GM21360 (cell line): ENCODE results near the gene SLC5A8.
"Not testable (repeated sequence)": the region's sequence is repeated elsewhere in the genome, so short reads cannot be mapped to it uniquely, and the experiment has no call there.

Experiments
- ATAC-seq: cut with Tn5 transposase; IDR thresholded peaks from one replicate; pipeline ENCODE4 v1.9.1; 2021; ENCODE audit warnings: mild to moderate bottlenecking, moderate library complexity; ENCODE audit not compliant: unreplicated experiment

The SLC5A8 gene

DNA sequence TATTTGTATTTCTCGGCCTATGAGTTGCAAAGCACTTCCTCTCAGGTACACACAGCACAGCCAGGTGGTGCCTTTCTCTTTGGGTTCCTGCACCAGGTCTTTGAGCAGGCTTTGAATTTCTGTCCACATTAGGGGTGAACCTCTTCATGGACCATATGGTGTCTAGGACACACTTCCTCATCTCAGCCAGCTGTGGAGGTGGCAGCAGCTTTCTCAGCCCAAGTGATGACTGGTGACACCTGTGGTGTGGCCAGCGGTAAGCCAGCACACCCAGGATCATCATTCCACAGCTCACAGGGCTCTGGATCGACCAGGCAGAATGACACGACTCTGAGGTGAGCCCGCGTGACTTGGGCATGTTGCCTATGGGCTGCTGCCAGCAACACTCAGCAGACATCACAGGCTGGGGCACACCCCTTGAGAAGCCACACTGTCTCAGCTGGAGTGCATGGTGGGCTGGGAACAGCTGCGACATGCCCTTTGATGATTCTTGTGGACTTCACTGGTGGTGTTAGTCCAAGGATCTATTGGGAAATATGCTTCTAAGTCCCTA is 36.8 kb downstream of the SLC5A8 start:
- ATAC-seq: no peak

DNA sequence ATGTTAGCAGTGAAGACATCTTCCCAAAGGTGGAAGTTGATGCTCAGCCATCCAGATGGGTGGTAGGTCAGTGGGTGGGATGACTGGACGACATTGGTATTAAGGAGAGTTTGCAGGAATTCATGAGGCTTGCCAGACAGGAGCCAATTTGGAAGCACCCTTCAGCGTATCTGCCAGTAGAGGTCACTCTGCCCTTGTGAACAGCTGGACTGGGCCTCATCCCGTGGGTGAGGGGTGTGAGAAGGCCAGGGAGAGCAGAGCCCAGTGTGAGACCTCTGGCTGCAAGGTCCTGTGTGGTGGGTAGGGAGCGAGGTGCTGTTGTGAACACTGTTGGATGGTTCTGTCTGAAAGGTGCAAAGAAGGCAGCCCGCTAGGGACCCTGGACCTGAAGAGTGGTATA is 37.7 kb downstream of the SLC5A8 start:
- ATAC-seq: no peak

DNA sequence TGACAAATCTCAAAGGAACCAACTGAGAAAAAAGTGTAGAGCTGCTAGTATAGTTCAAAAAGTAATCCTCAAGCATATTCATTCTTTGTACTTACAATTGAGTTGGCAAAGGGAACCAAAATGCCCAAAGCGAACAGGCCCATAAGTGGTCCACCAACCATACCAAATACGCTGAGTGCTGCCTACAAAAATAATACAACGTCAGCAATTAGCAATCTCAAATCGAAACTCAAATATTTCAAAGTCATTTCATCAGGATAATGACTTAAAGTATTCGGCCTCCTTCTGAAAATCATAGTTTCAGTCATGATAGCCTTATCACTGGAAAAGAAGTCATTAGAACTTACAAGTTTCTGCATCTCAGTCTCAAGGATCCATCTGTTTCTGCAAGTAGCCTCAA is 42.0 kb downstream of the SLC5A8 start:
- ATAC-seq: no peak

- no peak for ATAC-seq
These were observed 43.2 kb downstream of the SLC5A8 start for GRCh38 chr12:101166866-101167265.

DNA sequence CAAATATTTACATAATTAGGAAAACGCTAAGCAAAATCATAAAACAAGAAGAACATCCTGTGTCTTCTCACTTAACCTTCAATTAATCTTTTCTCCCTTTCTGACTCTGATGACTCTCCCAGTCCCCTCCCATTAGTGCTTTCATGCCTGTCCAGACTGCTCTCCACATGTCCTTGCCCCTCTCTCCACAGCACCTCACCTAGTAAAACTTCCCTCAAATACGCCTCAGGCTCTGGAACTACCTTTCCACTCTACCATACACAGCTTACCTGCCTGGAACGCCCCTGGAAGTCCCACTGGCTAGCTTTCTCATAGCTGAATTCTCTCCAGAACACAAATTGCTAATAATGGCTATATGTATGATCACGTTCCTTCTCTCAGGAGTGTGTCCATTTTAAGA is 44.7 kb downstream of the SLC5A8 start:
- no peak for ATAC-seq

- ATAC-seq: not testable (repeated sequence)
These were observed 64.1 kb downstream of the SLC5A8 start for GRCh38 chr12:101145777-101146431.

DNA sequence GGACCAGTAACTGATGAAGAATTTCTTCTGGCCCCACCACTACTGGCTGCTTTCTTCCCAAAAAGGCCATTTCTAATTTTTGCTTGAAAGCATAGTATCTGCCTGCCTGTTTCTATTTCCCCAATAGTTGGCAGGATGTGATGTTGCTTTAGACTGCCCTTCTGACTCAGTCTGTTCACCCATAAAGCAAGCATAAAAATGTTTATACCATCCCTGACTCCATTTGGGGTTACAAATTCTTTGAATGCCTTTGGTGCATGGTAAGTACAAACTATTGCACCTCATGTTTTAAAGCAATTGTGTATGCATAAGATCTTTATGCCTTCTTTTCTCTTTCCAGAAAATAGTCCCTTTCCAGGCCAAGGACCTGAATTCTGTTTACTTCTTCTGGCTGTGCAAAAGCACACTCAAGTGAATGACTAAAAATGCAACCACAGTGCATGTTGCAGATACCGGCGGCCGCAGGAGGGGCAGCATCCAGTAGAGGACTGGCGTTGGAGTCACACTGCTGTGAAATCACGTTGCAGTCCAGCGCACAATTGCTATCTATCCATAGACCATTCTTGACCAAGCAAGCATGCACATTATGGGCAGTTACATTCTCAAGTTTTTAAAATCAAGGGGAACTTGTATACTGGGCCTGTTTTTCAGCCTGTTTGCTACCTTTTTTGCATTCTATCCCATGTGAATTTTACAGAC is 82.4 kb downstream of the SLC5A8 start:
- no peak for ATAC-seq

DNA sequence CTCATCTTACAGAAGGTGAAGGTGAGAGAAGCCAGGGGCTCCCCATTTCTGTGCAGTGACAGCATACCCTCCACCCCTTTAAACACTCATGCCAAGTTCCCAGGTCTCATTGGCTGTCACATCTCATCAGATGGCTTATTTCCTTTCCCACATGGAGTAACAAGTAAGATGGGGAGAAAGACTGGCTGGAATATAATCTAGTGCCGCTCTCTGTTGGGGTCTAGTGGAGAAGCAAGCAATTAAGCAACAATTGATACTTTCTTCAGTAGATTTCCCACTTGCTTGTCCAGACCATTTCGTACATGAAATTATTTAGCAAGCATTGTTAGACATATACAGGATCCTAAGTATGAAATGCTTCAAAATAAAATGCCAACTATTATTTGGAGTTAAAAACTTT is 92.2 kb downstream of the SLC5A8 start:
- ATAC-seq: no peak

- ATAC-seq: no peak
These were observed 93.1 kb downstream of the SLC5A8 start for GRCh38 chr12:101116911-101117310.

- ATAC-seq: no peak
These were observed 94.7 kb downstream of the SLC5A8 start for GRCh38 chr12:101115326-101115725.

GRCh38 chr12:101111441-101111840 is 98.6 kb downstream of the SLC5A8 start:
- ATAC-seq: no peak

DNA sequence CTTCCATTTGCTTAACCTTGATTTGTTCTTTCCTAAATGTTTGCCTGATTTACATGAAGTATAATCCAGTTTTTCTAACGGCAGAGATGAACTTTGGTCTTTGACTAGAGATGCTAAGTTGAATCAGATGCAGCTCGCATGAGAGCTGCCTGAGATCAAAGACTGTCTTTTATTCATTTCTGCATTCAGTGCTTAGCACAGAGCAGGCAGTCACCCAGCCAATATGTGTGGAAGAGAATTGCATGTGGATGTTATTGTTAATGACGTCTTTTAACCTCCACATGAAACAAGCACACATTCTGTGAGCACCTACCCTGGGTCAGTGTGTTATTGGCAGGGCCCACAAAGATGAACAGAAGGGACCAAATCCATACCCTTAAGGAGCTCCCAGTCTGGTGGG is 99.2 kb downstream of the SLC5A8 start:
- ATAC-seq: no peak

- no peak for ATAC-seq
These were observed 101.9 kb downstream of the SLC5A8 start for GRCh38 chr12:101108130-101108529.

DNA sequence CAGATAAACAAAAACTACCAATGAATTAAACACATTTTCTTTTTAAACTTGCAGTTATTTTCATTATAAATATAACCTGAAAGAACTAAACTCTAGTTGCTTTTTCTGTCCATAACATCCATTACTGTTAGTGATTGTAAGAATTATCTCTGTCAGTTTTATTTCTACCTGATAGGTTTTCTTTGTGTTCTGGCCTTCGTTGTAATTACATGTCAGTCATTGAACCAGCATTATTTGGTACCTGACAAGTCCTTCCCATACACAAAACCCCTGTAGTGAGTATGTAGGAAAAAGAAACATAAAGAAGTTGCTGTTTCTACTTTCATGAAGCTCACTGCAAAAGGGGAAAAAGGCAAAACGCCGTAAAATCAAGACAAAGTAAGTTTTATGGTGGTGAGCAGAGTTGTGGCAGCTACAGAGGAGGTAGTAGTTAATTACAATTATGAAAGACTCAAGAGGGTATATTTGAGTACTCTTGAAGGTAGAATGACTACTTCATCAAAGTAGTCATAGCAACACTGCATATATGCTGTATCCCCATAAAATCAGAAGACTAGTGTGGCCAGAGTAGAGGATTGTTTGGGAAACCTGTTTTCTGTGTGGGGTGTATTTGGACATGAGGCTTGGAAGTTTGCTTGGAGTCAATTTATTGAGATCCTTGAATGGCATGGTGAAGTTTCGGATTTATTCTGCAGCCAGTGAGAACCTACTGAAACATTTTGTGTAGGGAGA is 102.8 kb downstream of the SLC5A8 start:
- no peak for ATAC-seq
